Nucleus accumbens (tissue), 56 donors: ENCODE results near the gene NIPSNAP3A.
A peak's percentile ranks its signal among the peaks of the same experiment; 100 is the strongest.
"Not testable (repeated sequence)": the region's sequence is repeated elsewhere in the genome, so short reads cannot be mapped to it uniquely, and the experiment has no call there.

Experiments
- DNase-seq, 56 donors: peaks; one replicate each; lab custom pipeline; 2025; lab: John Stamatoyannopoulos, UW

NIPSNAP3A gene

DNA sequence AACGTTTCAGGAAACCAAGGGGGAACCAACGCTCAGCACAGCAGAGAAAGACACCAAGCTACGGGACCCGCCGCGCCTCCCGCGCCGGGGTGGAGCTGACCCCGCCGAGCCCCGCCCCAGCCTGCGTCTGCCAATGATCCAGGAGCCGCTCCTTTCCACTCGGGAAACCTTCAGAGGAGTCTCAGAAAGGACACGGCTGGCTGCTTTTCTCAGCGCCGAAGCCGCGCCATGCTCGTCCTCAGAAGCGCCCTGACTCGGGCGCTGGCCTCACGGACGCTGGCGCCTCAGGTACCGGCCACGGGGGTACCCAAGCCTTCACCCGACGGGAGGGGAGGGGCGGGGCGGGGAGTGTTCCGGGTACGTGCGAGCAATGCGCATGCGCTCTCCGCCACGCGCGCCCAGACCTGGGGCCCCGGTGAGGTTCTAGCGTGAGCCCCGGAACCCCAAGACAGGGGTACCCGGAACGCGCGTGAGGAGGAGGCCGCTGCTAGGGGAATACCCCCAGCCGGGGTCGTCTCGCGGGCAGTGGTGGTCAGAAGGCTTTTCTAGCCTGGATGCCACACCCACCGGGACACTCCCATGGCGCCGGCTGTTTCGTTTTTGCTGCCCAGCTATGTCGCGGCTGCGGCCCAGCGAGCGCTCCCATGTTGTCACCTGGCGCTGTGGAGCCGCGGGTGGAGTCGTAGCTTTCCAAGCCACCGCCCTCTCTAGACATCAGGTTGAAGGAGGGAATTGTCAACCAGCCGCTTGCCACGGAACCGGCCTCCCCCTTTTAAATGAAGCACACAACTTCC is at the start of gene NIPSNAP3A:
Gene NIPSNAP3A (plus strand): TSS at position 119 of the 794 bp plus-strand sequence. CDS start 110 bp downstream, at position 229.
- peak in 55 of 56 donors; percentile 42 to 99 (median 86) for DNase-seq

DNA sequence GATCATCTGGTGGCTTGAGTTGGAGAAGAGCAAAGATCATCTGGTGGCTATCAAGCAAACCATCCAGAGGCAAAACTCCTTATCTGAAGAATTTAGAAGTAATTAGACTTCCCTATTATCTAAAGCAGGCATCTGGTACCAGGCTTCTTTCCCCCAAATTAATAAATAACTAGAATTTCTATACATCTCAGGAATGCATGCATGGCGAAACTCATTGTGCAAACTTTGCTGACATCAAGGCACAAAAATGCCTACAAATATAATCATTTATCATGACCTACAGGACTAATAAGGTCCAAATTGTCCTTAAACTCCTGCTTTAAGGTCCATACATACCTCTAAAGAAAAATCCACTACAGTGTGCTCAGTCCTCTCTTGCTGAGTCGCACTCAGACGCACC is 47.2 kb upstream of the NIPSNAP3A start:
- DNase-seq = no peak

DNA sequence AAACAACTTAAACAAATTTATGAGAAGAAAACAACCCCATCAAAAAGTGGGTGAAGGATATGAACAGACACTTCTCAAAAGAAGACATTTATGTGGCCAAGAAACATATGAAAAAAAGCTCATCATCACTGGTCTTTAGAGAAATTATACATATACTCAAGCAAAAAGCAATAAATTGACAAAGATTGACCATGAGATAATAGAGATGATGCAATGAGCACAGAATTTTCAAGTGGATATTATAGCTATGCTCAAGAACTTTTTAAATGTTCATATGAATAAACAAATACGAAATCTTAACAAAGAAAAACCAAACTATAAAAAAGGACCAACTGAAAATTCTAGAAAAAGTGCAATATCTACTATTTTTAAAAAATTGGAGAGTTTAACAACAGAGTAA is 38.7 kb upstream of the NIPSNAP3A start:
- not testable (repeated sequence) for DNase-seq

DNA sequence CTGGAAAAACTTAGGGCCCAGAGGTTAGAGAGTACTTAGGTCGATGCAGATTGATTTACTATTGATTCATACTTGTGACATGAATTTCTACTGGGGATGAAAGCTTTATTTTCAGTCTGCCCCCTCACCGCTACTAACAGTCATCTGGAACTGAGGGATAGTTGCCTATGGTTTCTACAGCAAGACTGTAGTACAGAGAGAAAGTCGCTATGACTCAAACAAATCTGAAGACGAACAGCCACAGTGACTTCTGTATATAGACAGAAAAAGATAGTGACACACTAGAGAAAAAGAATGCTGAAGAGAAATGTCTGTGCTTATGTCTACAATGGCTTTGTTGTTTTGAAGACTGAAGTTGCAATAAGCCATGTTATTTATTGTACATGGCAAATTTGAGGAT is 35.9 kb upstream of the NIPSNAP3A start:
- no peak for DNase-seq

DNA sequence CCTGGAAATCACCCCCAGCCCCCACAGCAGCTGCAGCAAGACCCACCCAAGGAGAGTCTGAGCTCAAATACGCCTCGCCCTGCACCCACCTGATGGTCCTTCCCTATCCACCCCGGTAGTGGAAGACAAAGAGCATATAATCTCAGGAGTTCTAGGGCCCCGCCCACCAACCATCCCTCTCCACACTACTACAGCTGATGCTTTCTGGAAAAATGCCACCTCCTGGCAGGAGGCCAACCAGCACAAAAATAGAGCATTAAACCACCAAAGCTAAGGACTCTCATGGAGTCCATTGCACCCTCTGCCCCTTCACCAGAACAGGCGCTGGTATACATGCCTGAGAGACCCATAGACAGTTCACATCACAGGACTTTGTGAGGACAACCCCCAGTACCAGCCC is 22.5 kb upstream of the NIPSNAP3A start:
- no peak for DNase-seq

DNA sequence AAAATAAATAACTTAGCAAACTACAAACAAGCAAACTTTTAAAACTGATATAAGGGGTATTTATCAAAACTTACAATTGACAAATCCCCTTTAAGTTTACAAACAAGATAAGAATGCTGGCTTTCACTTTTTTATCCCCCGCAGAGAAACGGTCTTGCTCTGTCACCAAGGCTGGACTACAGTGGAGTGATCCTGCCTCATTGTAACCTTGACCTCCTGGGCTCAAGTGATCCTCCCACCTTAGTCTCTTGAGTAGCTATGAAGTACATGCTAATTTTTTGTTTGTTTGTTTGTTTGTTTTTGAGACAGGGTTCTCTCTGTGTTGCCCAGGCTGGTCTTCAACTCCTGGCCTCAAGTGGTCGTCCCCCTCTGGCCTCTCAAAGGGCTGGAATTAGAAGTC is 9.0 kb upstream of the NIPSNAP3A start:
- DNase-seq = no peak

DNA sequence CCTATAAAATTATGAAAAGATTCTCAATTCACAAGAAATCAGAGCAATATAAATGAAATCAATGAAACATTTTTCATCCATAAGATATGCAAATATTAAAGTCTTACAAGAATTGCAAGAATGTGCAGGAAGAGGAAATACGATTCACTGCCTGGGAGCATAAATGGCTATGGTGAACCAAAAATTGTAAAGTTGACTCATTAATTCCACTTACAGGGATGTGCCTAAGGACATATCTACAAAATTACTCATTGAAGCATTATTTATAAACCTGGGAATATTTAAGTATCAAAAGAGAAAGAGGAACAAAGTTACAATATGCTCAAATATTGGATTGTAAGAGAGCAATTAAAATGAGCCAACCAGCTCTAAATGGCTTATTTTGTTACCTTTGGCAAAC is 6.9 kb upstream of the NIPSNAP3A start:
- DNase-seq = no peak

DNA sequence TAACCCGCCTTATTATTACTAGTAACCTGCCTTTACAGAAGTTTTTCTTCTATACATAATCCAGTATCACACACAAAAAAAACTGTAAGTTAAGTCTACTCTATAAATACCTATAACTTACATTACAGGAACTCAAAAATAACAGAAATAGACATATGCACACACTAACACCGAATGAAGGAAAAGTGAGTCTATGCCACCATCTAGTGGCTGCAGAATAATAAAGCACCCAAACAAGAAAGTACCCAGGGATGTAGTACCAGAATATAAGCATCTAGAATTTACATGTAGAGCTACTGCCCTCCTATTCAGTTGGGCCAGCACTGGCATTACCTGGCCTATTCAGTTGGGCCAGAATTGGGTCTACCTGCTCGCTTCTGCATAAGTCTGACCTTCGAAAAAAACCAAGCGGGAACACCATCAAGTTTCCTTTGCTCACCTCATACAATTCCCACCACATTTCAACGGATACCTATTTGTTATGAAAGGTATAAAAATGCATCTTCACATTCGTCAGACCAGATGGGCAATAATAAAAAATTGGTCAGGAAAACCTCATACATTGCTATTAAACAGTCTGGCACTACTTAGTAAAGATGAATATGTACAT is 4.0 kb upstream of the NIPSNAP3A start:
- DNase-seq = peak in 16 of 56 donors; percentile 1 to 21 (median 4)

DNA sequence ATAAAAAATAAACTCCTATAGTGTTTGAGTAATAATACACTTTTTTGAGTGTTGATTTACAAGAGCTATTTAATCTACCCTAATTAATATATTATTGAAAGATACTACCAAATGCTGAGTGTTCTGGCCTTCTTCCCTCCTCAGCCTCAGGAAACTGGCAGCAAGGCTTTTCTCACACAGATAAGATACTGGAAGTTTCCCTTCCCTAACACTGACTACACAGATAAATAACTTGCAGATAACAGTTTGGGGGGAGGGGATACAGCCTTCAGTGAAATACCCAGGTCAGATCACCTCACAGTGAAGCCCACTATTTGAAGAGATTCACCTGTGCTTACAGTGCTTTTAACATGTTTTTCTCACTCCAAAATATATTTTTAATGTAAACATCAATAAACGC is 1.6 kb upstream of the NIPSNAP3A start:
- no peak for DNase-seq

DNA sequence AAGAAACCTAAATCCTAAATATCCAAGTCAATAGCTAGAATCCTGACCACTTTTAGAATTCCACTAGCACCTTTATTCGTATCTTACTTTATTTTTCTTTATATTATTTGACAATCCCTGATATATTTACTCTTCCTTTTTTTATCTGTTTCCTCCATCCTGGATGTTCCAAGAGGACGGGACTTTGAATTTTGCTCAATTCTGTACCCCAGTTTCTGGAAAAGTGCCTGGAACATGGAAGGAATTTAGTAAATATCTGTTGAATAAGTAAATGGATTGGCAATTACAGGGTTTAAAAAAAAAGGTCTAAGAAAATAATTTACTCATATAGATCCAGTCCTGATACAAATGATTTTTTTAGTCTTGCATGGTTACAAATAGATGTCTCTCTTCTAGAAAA is 1.2 kb upstream of the NIPSNAP3A start:
- DNase-seq = no peak

DNA sequence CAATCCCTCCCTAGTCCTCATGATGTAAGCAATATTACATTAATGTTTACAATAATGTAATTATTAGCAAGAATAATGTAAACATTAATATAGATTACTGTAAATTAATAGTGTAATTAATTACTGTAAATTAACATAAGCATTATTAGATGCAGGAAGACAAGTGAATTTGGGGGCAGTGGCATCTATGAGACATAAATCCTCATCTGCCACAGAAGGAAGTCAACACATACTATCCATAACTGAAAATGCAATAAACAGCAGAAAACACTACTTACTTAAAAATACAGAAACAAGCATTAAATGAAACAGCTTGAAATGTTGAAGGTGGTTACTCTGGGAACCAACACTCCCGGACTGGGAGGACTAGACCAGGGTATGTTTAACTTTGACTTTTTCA is 685 bp upstream of the NIPSNAP3A start:
- DNase-seq = no peak

DNA sequence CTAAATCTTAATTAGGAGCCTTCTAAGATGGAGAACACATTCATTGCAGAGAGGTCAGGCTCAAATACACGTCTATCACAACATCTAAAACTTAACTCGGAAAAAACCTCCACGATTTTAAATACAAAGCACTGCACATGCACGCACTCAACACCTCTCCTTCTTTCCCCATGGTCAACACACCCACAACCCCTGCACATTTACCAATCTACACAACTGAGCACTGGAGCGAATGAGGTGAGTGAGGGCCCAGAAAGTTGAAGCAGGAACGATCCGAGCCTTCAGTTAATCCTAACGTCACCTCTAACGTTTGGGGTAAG is 278 bp upstream of the NIPSNAP3A start:
- DNase-seq = no peak

DNA sequence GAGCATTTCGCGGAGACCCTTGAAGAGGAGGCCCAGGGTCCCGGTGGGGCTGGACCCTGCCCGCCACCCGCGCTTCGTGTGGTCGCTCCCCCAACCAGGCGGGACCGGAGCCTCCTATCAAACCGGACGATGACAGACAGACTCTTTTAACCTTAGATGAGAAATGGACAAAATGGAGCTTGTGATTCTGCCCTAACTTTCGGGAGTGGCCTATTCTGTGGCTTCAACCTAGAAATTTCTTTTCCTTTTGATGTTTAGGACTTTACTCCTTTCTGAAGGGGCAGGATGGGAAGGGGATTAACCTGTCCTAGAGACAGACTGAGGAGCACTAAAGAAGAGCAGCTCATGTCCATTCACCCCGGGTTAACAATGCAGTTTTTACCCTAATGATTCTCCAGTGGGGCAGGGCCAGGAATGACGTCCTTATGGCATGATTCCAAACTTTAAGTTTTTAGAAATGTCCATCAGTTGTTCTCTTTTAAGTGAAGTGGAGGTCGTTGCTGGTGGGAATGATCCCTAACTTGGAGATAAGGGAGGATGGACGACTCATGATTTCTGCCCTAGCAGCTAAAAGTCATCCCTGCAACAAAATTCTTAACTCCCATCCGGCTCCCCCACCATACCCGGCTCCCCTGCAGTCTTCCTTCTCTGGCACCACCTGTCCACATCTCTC is 1.0 kb downstream of the NIPSNAP3A start:
- DNase-seq = peak in 1 of 56 donors; percentile 22

DNA sequence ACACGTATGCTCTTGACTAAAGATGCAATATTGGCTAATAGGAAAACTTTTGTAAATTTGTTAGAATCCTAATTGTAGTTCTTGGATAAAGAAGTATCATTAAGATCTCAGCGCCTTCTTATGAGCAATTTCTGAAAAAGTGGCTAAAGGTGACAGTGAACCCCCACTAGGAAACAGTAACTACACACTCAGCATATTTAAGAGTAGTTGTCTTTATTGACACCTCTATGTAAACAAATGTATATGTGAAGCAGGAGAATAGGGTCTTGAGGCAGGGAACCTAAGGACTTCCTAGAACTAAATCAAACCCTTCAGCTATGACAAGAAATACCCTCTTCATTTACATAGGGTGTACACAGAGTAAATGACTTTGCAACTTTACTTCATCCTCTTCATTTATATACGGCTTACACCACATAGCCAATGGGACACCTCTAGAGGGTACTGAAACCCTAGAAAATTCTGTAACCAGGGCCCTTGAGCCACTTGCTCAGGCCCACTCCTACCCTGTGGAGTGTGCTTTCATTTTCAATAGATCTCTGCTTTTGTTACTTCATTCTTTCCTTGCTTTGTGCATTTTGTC is 2.8 kb downstream of the NIPSNAP3A start:
- no peak for DNase-seq

DNA sequence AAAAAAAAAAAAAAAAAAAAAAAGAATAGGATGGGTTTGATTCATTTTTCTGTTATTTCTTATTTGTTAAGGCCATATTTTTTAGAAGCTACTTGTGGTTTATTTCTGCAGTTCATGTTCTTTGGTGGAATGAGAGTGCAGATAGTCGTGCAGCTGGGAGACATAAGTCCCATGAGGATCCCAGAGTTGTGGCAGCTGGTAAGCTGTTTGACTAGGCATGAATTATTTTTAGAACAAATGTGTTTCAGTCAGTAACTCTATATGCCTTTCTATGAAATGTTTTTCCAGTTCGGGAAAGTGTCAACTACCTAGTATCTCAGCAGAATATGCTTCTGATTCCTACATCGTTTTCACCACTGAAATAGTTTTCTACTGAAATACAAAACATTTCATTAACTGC is 11.5 kb downstream of the NIPSNAP3A start:
- DNase-seq = no peak

DNA sequence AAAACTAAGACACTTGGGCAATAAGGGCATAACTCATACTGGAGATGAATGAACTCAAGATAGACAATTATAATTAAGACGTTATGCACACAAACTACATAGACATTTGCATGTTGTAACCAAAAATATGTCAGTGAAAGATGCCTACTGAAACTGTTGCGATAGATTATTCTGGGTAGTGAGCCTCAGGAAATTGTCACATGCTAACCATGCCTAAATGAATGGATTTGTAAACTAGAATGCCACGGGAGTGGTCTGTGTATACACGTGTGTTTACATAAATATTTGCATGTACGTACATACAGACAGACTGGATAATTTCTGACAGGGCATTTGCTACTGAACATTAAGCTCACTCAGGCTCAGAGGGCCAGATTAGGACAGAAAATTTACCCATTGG is 17.7 kb downstream of the NIPSNAP3A start:
- DNase-seq = no peak

DNA sequence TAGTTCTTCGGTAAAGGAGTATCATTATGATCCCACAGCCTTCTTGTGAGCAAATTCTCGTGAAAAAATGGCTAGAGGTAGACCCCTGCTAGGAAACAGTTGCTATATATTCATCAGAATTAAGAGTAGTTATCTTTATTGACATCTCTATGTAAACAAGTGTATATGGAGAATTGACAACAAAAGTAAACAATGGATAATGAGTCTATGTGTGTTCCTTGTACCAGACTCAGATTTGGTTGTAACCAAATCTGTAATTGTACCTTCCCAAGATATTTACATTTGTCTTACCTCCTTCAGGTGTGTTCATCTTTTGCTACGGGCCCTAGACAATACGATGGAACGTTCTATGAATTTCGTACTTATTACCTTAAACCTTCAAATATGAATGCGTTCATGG is 18.5 kb downstream of the NIPSNAP3A start:
- DNase-seq = no peak

DNA sequence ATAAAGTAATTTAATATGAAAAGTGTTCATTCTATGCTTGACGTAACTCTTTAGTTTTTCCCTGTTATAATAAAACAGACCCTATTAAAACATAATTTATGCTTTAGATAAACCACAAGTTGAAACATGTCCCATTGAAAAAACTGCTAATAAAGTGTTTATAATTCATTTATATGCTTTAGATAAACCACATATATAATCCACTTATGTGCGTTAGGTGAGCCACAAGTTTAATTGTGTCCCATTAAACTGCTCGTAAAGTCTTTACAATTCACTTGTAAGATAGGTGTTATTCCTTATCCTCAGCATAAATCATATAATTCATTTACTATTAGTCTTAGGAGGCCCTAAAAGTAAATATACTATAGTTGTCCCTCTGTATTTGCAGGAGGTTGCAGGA is 20.0 kb downstream of the NIPSNAP3A start:
- DNase-seq = no peak

DNA sequence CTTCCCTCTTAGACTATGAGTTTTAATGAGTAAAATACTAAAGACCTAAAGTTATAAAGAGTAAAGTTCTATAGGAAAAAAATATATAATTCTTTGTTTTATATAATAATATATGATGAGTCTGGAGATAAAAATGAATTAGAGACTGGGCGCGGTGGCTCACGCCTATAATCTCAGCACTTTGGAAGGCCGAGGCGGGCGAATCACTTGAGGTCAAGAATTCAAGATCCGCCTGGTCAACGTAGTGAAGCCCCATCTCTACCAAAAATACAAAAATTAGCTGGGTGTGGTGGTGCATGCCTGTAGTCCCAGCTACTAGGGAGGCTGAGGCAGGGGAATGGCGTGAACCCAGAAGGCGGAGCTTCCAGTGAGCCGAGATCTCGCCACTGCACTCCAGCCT is 21.5 kb downstream of the NIPSNAP3A start:
- DNase-seq = not testable (repeated sequence)

DNA sequence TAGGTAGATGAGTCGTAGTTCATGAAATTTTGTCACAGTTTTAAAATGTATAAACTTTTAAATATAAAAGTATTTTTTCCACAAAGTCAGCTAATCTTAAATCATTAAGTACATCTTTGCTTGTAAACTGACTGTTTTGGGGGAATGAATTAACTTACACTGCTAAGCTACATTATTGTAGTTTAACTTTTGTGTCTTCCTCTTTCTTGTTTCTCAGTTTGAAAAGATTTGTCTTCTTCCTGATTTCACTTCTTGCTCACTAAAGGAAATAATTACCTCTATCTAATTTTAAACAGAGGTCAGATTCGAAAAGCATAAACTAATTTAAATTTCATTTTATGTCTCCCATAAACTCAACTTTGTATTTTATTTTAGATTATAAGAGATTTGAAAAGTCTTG is 22.2 kb downstream of the NIPSNAP3A start:
- no peak for DNase-seq

DNA sequence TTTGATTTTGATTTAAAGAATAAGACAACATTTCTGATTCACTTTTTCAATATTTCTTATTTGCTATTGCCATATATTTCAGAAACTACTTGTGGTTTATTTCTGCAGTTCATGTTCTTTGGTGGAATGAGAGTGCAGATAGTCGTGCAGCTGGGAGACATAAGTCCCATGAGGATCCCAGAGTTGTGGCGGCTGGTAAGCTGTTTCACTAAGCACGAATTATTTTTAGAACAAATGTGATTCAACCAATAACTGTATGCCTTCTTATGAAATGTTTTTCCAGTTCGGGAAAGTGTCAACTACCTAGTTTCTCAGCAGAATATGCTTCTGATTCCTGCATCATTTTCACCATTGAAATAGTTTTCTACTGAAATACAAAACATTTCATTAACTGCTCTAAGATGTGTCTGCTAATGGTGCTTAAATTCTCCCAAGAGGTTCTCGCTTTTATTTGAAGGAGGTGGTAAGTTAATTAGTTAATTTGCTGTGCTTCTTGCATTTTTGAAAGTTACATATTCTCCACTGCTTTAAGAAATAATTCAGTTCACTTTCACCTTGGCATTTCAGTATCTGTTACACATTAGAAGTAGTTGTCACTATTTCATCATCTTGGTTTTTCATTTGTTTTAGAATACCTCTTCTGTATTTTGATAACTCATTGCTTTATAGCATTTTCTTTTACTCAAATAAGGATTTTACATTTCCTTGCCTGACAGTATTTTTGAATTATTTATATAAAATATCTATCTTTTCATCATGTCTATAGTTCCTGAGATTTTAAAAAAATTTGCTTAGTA is 25.4 kb downstream of the NIPSNAP3A start:
- no peak for DNase-seq
